Mucosa of rectum (tissue), 2 donors: Measurements from ENCODE around the gene PSORS1C1.
"Not testable (repeated sequence)": the region's sequence is repeated elsewhere in the genome, so short reads cannot be mapped to it uniquely, and the experiment has no call there.

ENCODE experiments used
- H3K27ac ChIP-seq, 2 donors: one replicate each; pipeline ENCODE4 v1.7.0; 2013; ENCODE audit warnings: inconsistent platforms in 2 of 2, low read depth in 2 of 2, low read length in 2 of 2
- H3K27me3 ChIP-seq, 2 donors: one replicate each; pipeline ENCODE4 v1.7.0; 2013; ENCODE audit warnings: low read length in 2 of 2; ENCODE audit not compliant: control insufficient read depth in 2 of 2, insufficient read depth in 2 of 2
- H3K36me3 ChIP-seq, 2 donors: one replicate each; pipeline ENCODE4 v1.7.0; 2013; ENCODE audit warnings: low read length in 2 of 2; ENCODE audit not compliant: control insufficient read depth in 2 of 2, insufficient read depth in 2 of 2
- H3K4me1 ChIP-seq, 2 donors: one replicate each; pipeline ENCODE4 v1.7.0; 2013; ENCODE audit warnings: low read length in 2 of 2, mild to moderate bottlenecking in 1 of 2; ENCODE audit not compliant: control insufficient read depth in 2 of 2, insufficient read depth in 2 of 2
- H3K4me3 ChIP-seq, 2 donors: one replicate each; pipeline ENCODE4 v1.7.0; 2013; ENCODE audit warnings: low read length in 2 of 2
- H3K9ac ChIP-seq, 2 donors: one replicate each; pipeline ENCODE4 v1.7.0; 2013; ENCODE audit warnings: low read length in 2 of 2, low read depth in 1 of 2, mild to moderate bottlenecking in 1 of 2
- H3K9me3 ChIP-seq, 2 donors: one replicate each; pipeline ENCODE4 v1.7.0; 2013; ENCODE audit warnings: low read length in 2 of 2; ENCODE audit not compliant: control insufficient read depth in 2 of 2
- donor health status: healthy.
- donor health status: Normal muscosa, but diverticular disease.

Gene PSORS1C1

GRCh38 chr6:31157513-31158139 lies 43.0 kb downstream of the PSORS1C1 start, which contains the start of gene CCHCR1:
Gene CCHCR1, minus strand, starts transcription at chr6:31157802. Its CDS starts 202 bp downstream, at chr6:31157600.
- Histone ChIP-seq H3K36me3 (peaks cover 5 to 11% of the 10 kb centered on the region in 2 donors), H3K27ac (peak within 1 kb of the TSS; percentile 65 to 69), H3K9me3 (no peaks in the 10 kb centered on the region), H3K9ac (peak within 1 kb of the TSS; percentile 85 to 86), H3K27me3 (no peaks in the 10 kb centered on the region), H3K4me3 (peak within 1 kb of the TSS; percentile 81 to 87), H3K4me1 (peaks cover 14 to 18% of the 10 kb centered on the region in 2 donors)

- peak within 1 kb of the TSS; percentile 85 to 86 for H3K9ac ChIP-seq
- no peaks in the 10 kb centered on the region for H3K27me3 ChIP-seq
- peak within 1 kb of the TSS; percentile 81 to 87 for H3K4me3 ChIP-seq
- peaks cover 7 to 13% of the 10 kb centered on the region in 2 donors for H3K36me3 ChIP-seq
- peaks cover 14 to 18% of the 10 kb centered on the region in 2 donors for H3K4me1 ChIP-seq
- no peaks in the 10 kb centered on the region for H3K9me3 ChIP-seq
- peak within 1 kb of the TSS; percentile 65 to 69 for H3K27ac ChIP-seq
These were observed 43.7 kb downstream of the PSORS1C1 start, which contains the start of gene TCF19 for GRCh38 chr6:31158140-31158862. Gene TCF19, plus strand, starts transcription at chr6:31158589. Its CDS starts 881 bp downstream, at chr6:31159470.

GRCh38 chr6:31158863-31159855 lies 44.6 kb downstream of the PSORS1C1 start:
- H3K4me1 ChIP-seq: peaks cover 14 to 18% of the 10 kb centered on the region in 2 donors
- H3K27me3 ChIP-seq: no peaks in the 10 kb centered on the region
- H3K36me3 ChIP-seq: peaks cover 7 to 8% of the 10 kb centered on the region in 2 donors
- peak overlapping the region; percentile 81 to 87 for H3K4me3 ChIP-seq
- no peaks in the 10 kb centered on the region for H3K9me3 ChIP-seq
- peak overlapping the region; percentile 66 to 70 for H3K9ac ChIP-seq
- peak overlapping the region in 1 of 2 donors; percentile 65 for H3K27ac ChIP-seq

GRCh38 chr6:31161216-31162126 lies 46.9 kb downstream of the PSORS1C1 start:
- no peak overlapping the region for H3K9ac ChIP-seq
- peaks cover 14 to 18% of the 10 kb centered on the region in 2 donors for H3K4me1 ChIP-seq
- H3K36me3 ChIP-seq: peaks cover 3 to 4% of the 10 kb centered on the region in 2 donors
- no peaks in the 10 kb centered on the region for H3K27me3 ChIP-seq
- H3K4me3 ChIP-seq: no peak overlapping the region
- no peak overlapping the region for H3K27ac ChIP-seq
- H3K9me3 ChIP-seq: no peaks in the 10 kb centered on the region

- Histone ChIP-seq H3K36me3 (peaks cover 3 to 4% of the 10 kb centered on the region in 2 donors), H3K4me3 (no peak overlapping the region), H3K27me3 (no peaks in the 10 kb centered on the region), H3K9me3 (no peaks in the 10 kb centered on the region), H3K27ac (no peak overlapping the region), H3K4me1 (peaks cover 11 to 12% of the 10 kb centered on the region in 2 donors), H3K9ac (no peak overlapping the region)
These were observed 48.0 kb downstream of the PSORS1C1 start for GRCh38 chr6:31162463-31163165.

- Histone ChIP-seq H3K27ac (no peak overlapping the region), H3K4me1 (peaks cover 7 to 9% of the 10 kb centered on the region in 2 donors), H3K9ac (no peak overlapping the region)
These were observed 49.3 kb downstream of the PSORS1C1 start for GRCh38 chr6:31163922-31164321.

GRCh38 chr6:31164475-31165063 lies 50.0 kb downstream of the PSORS1C1 start:
- H3K27ac ChIP-seq, H3K27me3 ChIP-seq, H3K4me3 ChIP-seq, H3K9ac ChIP-seq, H3K36me3 ChIP-seq, H3K4me1 ChIP-seq, H3K9me3 ChIP-seq: not testable (repeated sequence)

More at GRCh38 chr6:31163922-31164321, 49.3 kb downstream of the PSORS1C1 start:
- Histone ChIP-seq H3K27me3 (no peaks in the 10 kb centered on the region), H3K36me3 (peaks cover 3 to 4% of the 10 kb centered on the region in 2 donors), H3K4me3 (no peak overlapping the region), H3K9me3 (no peaks in the 10 kb centered on the region)

GRCh38 chr6:31165064-31165832 lies 50.6 kb downstream of the PSORS1C1 start:
- H3K4me1 ChIP-seq, H3K27me3 ChIP-seq, H3K36me3 ChIP-seq, H3K27ac ChIP-seq, H3K4me3 ChIP-seq, H3K9ac ChIP-seq, H3K9me3 ChIP-seq: not testable (repeated sequence)
